NCI-H82 treated with DMSO at 0.1 percent for 48 hours (cell line): ENCODE measurements around the gene MED16.
A peak's percentile ranks its signal among the peaks of the same experiment; 100 is the strongest.

Experiments
- DNase-seq: peaks from one replicate; lab custom pipeline; 2025; ENCODE audit not compliant: unreplicated experiment; lab: John Stamatoyannopoulos, UW

The MED16 gene

DNA sequence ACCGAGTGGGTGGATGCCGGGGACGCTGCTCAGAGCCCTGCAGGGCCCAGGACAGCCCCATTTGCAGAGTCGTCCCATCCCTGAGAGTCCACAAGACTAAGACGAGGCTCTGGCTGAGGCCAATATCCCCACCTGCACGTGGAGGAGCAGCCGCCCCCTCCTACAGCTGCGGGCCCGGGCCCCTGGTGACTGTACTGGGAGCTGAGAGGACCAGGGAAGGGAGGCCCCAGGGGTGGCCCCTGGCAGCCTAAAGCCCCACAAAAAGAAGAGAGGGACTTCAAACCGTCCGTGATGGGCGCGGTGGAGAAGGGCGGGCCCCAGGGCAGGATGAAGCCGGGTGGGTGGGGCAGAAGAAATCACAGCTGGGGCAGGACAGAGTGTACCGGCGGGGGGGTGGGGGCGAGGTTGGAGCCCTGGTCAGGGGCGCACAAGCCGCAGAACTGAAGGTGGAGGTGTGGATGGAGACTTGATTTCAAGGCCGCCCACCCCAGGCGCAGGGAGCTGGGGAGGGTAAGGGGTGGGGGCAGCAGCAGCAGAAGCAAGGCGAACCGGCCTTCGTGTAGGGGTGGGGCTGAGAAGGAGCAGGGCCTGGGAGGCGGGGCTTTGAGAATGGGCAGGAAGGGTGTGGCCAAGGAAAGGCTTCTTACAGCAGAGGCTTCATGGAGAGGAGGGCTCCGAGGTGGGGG, 20.6 kb downstream of the MED16 start:
- peak; percentile 58 for DNase-seq

- DNase-seq = no peak
Measured at GRCh38 chr19:871446-872265, 21.3 kb downstream of the MED16 start.

DNA sequence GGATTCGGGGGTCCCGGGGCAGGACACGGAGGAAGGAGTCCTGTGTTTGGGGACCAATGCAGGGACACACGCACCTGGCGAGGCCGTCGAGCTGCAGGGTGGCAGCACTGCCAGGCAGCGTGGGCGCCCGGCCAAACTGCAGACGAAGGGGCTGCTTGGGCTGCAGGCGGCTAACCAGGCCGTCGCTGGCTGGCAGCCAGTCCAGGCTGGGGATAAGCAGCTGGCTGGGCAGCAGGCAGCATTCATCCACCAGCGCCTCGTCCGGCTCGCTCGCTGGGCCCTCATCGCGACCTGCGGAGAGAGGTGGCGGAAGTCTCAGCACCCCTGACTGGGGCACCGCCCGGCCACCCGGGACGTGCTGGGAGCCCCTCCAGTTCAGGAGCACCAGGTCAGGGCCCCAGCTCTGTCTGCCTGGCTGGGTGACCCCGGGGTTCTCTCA, 22.0 kb downstream of the MED16 start:
- no peak for DNase-seq

- DNase-seq = no peak
Measured at GRCh38 chr19:870314-870713, 22.7 kb downstream of the MED16 start.

GRCh38 chr19:869245-870177, 23.5 kb downstream of the MED16 start:
- no peak for DNase-seq

DNA sequence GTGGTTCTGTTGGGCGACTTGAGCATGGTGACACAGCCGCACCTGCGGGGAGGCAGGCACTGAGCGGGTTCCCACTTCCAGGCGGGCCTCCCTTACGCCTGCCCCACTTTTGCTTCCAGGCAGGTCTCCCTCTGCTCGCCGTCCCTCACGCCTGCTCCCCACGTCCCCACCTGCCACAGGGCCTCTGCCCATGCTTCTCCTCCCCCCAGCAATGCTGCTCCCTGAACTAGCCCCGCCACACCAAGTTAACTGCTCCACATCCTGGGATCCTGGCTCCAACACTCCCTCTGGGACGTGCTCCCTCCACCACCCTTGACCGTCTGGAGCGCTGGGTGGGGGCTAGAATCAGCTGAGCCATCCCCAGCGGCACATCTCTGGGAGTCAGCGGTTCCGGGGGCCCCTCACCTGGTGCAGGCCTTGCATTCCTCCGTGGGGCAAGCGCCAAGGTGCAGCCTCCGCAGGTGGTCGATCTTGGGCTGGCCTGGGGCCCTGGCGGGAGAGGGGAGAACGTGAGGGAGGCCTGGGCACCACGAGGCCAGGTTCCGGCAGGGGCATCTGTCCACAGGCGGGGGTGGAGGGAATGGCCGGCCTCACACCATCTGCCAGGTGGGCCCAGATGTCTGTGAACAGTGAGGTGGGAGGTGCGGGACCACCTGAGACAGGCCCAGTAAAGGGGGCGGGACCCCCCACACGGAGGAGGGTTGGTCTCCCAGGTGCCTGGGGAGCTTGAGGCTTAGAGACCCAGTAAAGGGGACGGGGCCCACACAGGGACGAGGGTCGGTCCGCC, 24.3 kb downstream of the MED16 start:
- DNase-seq = no peak

GRCh38 chr19:867855-868457, 25.0 kb downstream of the MED16 start:
- no peak for DNase-seq

GRCh38 chr19:867301-867793, 25.6 kb downstream of the MED16 start:
- no peak for DNase-seq

DNA sequence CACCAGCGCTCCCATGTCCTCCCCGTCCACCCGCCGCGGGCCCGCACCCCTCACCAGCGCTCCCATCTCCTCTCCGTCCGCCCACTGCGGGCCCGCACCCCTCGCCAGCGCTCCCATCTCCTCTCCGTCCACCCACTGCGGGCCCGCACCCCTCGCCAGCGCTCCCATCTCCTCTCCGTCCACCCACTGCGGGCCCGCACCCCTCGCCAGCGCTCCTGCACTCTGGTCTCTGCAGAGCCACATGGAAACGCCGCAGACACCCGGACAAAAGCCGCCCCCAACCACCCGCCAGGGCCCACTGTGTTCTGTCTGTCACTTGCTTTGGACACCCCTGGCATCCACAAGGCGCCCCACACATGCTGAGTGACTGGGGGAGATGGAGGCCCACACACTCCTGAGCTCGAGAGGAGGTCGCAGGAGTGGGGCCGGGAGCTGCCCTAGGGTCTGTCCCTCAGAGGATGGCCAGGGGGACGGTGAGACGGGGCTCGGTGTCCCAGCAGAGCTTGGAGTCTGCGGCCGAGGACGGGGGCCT, 26.2 kb downstream of the MED16 start:
- DNase-seq = no peak

- no peak for DNase-seq
Measured at GRCh38 chr19:863315-863620, 29.7 kb downstream of the MED16 start.

DNA sequence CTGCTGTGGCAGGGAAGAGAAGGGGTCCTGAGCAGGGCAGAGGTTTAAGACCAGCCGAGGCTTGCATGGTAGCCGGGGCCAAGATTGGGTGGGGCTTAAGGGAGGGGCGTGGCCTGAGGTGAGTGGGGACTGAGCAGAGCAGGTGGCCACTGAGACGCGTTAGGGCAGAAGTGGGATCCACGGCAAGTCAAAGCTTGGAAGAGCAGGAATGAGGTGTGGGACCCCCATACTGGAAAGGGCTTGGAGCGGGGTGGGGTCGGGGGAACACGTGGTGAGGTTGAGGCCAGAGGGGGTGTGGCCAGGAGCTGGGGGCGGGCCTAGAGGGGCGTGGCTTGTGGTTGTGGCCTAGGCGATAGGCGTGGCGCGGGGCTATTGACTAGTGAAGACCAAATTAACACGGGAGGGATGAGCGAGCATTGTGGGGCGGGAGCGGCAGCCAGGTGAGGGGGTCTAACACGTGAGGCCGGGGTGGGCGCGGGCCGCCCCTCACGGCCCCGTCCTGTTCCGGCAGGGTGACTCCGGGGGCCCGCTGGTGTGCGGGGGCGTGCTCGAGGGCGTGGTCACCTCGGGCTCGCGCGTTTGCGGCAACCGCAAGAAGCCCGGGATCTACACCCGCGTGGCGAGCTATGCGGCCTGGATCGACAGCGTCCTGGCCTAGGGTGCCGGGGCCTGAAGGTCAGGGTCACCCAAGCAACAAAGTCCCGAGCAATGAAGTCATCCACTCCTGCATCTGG, 30.2 kb downstream of the MED16 start:
- DNase-seq = no peak

- peak; percentile 74 for DNase-seq
Measured at GRCh38 chr19:861756-862580, 31.0 kb downstream of the MED16 start.

DNA sequence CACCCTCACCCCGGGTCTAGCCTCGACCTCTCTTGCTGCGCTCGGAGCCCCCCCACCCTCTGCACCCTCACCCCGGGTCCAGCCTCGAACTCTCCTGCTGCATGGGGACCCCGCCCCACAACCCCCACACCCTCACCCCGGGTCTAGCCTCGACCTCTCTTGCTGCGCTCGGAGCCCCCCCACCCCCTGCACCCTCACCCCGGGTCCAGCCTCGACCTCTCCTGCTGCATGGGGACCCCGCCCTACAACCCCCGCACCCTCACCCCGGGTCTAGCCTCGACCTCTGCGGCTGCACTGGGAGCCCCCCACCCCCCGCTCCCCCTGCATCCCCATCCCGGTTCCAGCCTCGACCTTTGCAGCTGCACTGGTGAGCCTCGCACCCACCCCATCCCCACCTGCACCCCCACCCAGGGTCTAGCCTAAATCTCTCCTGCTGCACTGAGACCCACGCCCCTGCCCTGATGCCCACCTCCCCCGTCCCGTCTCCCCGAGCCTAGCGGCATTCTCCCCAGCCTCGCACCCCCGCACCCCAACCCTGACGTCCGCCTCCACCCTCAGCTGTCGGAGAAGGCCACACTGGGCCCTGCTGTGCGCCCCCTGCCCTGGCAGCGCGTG, 31.7 kb downstream of the MED16 start:
- no peak for DNase-seq

DNA sequence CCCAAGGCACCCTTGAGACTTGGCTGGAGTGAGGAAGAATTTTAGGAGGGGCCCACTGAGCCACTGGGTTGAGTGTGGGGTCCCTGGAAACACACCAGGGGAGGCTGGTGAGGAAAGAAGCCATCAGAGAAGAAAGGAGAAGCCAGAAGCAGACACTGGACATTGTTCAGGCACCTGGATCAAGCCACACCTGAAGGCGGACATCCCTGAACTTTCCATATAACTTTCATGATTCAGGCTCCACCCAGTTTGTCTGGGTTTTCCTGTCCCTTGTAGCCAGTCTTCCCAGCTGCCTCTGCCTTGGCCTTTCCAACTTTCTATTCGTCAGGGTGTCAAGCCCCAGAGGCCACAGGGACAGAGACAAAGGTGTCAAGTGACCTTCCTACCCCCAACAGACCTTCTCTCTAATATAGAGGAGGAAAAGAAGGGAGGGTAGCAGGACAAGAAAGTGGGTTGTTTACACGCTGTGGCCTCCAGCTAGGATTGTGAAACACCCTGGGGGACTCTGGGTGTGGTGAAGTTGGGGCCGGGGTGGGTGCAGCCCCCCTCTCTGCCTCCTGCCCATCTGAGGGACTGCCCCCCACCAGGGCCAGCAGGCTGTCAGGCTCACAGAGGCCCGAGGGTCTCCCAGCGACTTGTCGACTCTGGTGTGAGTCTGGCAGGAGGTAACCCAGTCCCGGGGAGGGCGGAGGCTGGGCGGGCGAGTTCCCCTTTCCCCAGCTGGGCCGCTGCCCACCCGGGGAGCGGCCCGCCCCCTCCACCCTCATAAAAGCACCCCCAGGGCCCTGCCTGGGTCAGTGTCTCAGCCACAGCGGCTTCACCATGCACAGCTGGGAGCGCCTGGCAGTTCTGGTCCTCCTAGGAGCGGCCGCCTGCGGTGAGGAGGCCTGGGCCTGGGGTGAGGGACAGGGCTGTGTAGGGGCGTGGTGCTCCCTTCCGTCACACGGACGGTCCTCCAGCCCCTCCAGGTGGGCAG, 33.8 kb downstream of the MED16 start, which contains the start of gene CFD:
TSS of gene CFD (plus strand) at position 797 of the 976 bp plus-strand sequence. CDS start at position 823, 26 bp downstream.
- no peak for DNase-seq

DNA sequence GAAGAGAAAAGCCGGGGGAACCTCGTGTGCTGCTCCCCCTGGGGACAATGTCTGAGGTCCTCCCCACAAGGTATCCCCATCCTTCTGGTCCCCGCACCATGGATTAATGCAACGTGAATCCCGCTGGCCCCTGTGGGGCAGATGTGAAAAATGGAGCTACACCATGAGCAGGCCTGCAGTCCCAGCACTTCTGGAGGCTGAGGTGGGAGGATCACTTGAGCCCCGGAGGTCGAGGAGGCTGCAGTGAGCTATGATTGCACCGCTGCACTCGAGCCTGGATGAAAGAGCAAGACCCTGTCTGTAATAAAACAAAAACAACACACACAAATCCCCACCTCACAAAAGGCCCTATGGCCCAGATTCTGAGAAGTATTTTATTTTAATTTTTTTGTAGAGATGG, 34.7 kb downstream of the MED16 start:
- no peak for DNase-seq

GRCh38 chr19:855566-856120, 37.3 kb downstream of the MED16 start:
- no peak for DNase-seq
